CD4-positive, alpha-beta T cell (primary cell): ENCODE data around the gene SSH2. TPM values are rescaled to one million over a fixed set of nuclear protein-coding genes. Genes with fewer than 3 reads are reported as not detected.
A peak's percentile ranks its signal among the peaks of the same experiment; 100 is the strongest.

Experiments used
- ATAC-seq: fragments of 200-7000 bp; cut with Tn5 transposase; one replicate; pipeline ENCODE4 v1.10.0; 2022; ENCODE audit warnings: mild to moderate bottlenecking; ENCODE audit not compliant: poor library complexity
- CTCF ChIA-PET: fragments of 350-600 bp; sonication (Branson Sonifier 250); formaldehyde crosslinking; loops from one replicate; lab custom pipeline; 2021; ENCODE audit warnings: antibody characterized with exemption, inconsistent platforms; lab: Charles Lee
- POLR2A ChIA-PET: fragments of 350-600 bp; sonication (Branson Sonifier 250); formaldehyde crosslinking; loops from one replicate; lab custom pipeline; 2021; ENCODE audit warnings: antibody characterized with exemption, inconsistent platforms; lab: Charles Lee
- DNase-seq, 14 experiments: peaks; one replicate each; pipeline ENCODE4 v3.0.0-alpha.2; 2013 to 2020; ENCODE audit warnings: mixed read lengths in 2 of 14
- H3K27ac ChIP-seq, 2 donors: one replicate each; pipeline versions ENCODE4 v1.5.1 to v1.7.0; 2013; ENCODE audit warnings: low read length in 2 of 2, low read depth in 1 of 2, mild to moderate bottlenecking in 1 of 2
- H3K27me3 ChIP-seq, 2 experiments: 1 replicate in 1 of 2; 2 replicates in 1 of 2; pipeline versions ENCODE4 v1.6.1 to v1.7.0; 2013; ENCODE audit warnings: low read length in 2 of 2, control low read depth in 1 of 2, mild to moderate bottlenecking in 1 of 2, moderate library complexity in 1 of 2; ENCODE audit not compliant: insufficient read depth in 2 of 2, control insufficient read depth in 1 of 2
- H3K36me3 ChIP-seq: one replicate; pipeline ENCODE4 v1.6.1; 2013; ENCODE audit warnings: low read length, control low read depth; ENCODE audit not compliant: insufficient read depth
- H3K4me1 ChIP-seq: one replicate; pipeline ENCODE4 v1.6.1; 2013; ENCODE audit warnings: low read length, control low read depth; ENCODE audit not compliant: insufficient read depth
- H3K4me3 ChIP-seq: one replicate; pipeline ENCODE4 v1.5.1; 2013; ENCODE audit warnings: mild to moderate bottlenecking, low read length, moderate library complexity
- H3K9me3 ChIP-seq, 2 experiments: 1 replicate in 1 of 2; 2 replicates in 1 of 2; pipeline versions ENCODE4 v1.6.1 to v1.7.0; 2013; ENCODE audit warnings: low read length in 2 of 2, mild to moderate bottlenecking in 2 of 2, control low read depth in 1 of 2, moderate library complexity in 1 of 2; ENCODE audit not compliant: control insufficient read depth in 1 of 2, insufficient read depth in 1 of 2
- H3K27ac Mint-ChIP-seq: one replicate; pipeline ENCODE4 v1.8.0; 2020; ENCODE audit warnings: mixed read lengths
- H3K27me3 Mint-ChIP-seq: one replicate; pipeline ENCODE4 v1.8.0; 2021; ENCODE audit warnings: mixed read lengths
- H3K36me3 Mint-ChIP-seq: one replicate; pipeline ENCODE4 v1.8.0; 2021; ENCODE audit warnings: low read depth, mixed read lengths
- H3K4me1 Mint-ChIP-seq: one replicate; pipeline ENCODE4 v1.8.0; 2021; ENCODE audit warnings: low read depth, mixed read lengths
- H3K4me3 Mint-ChIP-seq: one replicate; pipeline ENCODE4 v1.8.0; 2020; ENCODE audit warnings: mild to moderate bottlenecking, mixed read lengths
- H3K9me3 Mint-ChIP-seq: one replicate; pipeline ENCODE4 v1.8.0; 2020; ENCODE audit warnings: mixed read lengths
- CTCF ChIP-seq: fragments of 200-600 bp; IDR thresholded peaks from one replicate; pipeline ENCODE4 v1.8.0; 2022; ENCODE audit warnings: antibody characterized with exemption, mild to moderate bottlenecking
- intact Hi-C, 2 experiments: fragments of 100-400 bp; cut with DNase I in 1 of 2; cut with micrococcal nuclease in 1 of 2; formaldehyde crosslinking; loops; one replicate each; pipeline versions ENCODE4 v1.15.1 to v1.9.0; 2023 to 2025; cut with DNase I, micrococcal nuclease
- total RNA-seq, 174 experiments: library from RNA in 2 of 174; stranded (reverse) in 2 of 174; gene quantifications; one replicate each; pipeline ENCODE4 v1.2.3 and lab custom pipeline; 2021 to 2026

The SSH2 gene
- total RNA-seq, 2 experiments from 2014 or later, result 73.4 to 81.5 TPM

- POLR2A ChIA-PET, result interaction anchor here (0.8 kb wide), 1 partner anchor 19 kb away, joined by 3 read pairs; no protein-coding TSS in a partner anchor
- intact Hi-C loops, result no loop called here
Measured at GRCh38 chr17:29911641-29912177, 18.3 kb downstream of the SSH2 start.

GRCh38 chr17:29909236-29910003, 20.6 kb downstream of the SSH2 start:
- Mint-ChIP-seq H3K9me3 (peaks cover 4% of the 10 kb centered on the region), H3K27me3 (no peaks in the 10 kb centered on the region), H3K27ac (no peak overlapping the region), H3K4me3 (no peak overlapping the region), H3K36me3 (peaks cover 19% of the 10 kb centered on the region), H3K4me1 (peaks cover 61% of the 10 kb centered on the region)
- Histone ChIP-seq H3K36me3 (no peaks in the 10 kb centered on the region), H3K4me3 (no peak overlapping the region), H3K4me1 (peaks cover 14% of the 10 kb centered on the region), H3K27me3 (no peaks in the 10 kb centered on the region), H3K9me3 (peaks cover 0 to 6% of the 10 kb centered on the region in 2 experiments), H3K27ac (no peak overlapping the region)
- POLR2A ChIA-PET, result interaction anchor here (0.6 kb wide), 1 partner anchor 311 kb away, joined by 3 read pairs; no protein-coding TSS in a partner anchor
- no peak for TF ChIP-seq CTCF
- ATAC-seq (peak; percentile 72), DNase-seq (no peak)
- intact Hi-C loops, result no loop called here
- CTCF ChIA-PET, result interaction anchor here (0.5 to 1.5 kb wide), 4 partner anchors 16 to 102 kb away, joined by 3 to 9 read pairs (median 6); no protein-coding TSS in a partner anchor

More at GRCh38 chr17:29911641-29912177, 18.3 kb downstream of the SSH2 start:
- H3K9me3 Mint-ChIP-seq, result peaks cover 4% of the 10 kb centered on the region
- Histone ChIP-seq H3K9me3 (no peaks in the 10 kb centered on the region), H3K4me1 (peaks cover 4% of the 10 kb centered on the region), H3K4me3 (no peak overlapping the region), H3K27ac (no peak overlapping the region), H3K27me3 (no peaks in the 10 kb centered on the region), H3K36me3 (no peaks in the 10 kb centered on the region)
- peaks cover 8% of the 10 kb centered on the region for H3K36me3 Mint-ChIP-seq
- peaks cover 61% of the 10 kb centered on the region for H3K4me1 Mint-ChIP-seq
- H3K27ac Mint-ChIP-seq, result no peak overlapping the region
- CTCF ChIA-PET, result interaction anchor here (2.3 kb wide), 1 partner anchor 20 kb away, joined by 6 read pairs; no protein-coding TSS in a partner anchor
- no peak for DNase-seq
- ATAC-seq, result no peak
- no peak overlapping the region for H3K4me3 Mint-ChIP-seq
- TF ChIP-seq CTCF, result no peak
- H3K27me3 Mint-ChIP-seq, result no peaks in the 10 kb centered on the region

GRCh38 chr17:29906969-29907368, 23.1 kb downstream of the SSH2 start:
- intact Hi-C loops, result no loop called here
- Histone ChIP-seq H3K27me3 (no peaks in the 10 kb centered on the region), H3K4me1 (peaks cover 10% of the 10 kb centered on the region), H3K27ac (no peak overlapping the region), H3K4me3 (no peak overlapping the region), H3K9me3 (peaks cover 0 to 6% of the 10 kb centered on the region in 2 experiments), H3K36me3 (no peaks in the 10 kb centered on the region)
- ATAC-seq (no peak), DNase-seq (no peak)
- no peak for TF ChIP-seq CTCF
- Mint-ChIP-seq H3K9me3 (peaks cover 4% of the 10 kb centered on the region), H3K4me3 (no peak overlapping the region), H3K36me3 (peaks cover 19% of the 10 kb centered on the region), H3K27ac (no peak overlapping the region), H3K4me1 (peaks cover 71% of the 10 kb centered on the region), H3K27me3 (no peaks in the 10 kb centered on the region)
- ChIA-PET CTCF (interaction anchor here (0.8 kb wide), 1 partner anchor 24 kb away, joined by 3 read pairs; no protein-coding TSS in a partner anchor), POLR2A (no interaction called here)
